Neural crest cell (in vitro differentiated cells): ENCODE results near the gene ST14. TPM values are rescaled to one million over a fixed set of nuclear protein-coding genes. Genes with fewer than 3 reads are reported as not detected.

ENCODE experiments used
- DNase-seq: peaks from one replicate; pipeline ENCODE4 v3.0.0; 2021; ENCODE audit warnings: low read depth, mixed read lengths, low spot score
- H3K27ac Mint-ChIP-seq: one replicate; pipeline ENCODE4 v1.8.0; 2021; ENCODE audit warnings: mild to moderate bottlenecking, mixed read lengths; ENCODE audit not compliant: unreplicated experiment
- H3K27me3 Mint-ChIP-seq: 2 replicates; pipeline ENCODE4 v1.8.0; 2021; ENCODE audit warnings: low read depth, mild to moderate bottlenecking, mixed read lengths
- H3K36me3 Mint-ChIP-seq: 2 replicates; pipeline ENCODE4 v1.8.0; 2021; ENCODE audit warnings: low read depth, mild to moderate bottlenecking, mixed read lengths
- H3K4me1 Mint-ChIP-seq: 2 replicates; pipeline ENCODE4 v1.8.0; 2021; ENCODE audit warnings: mixed read lengths
- H3K4me3 Mint-ChIP-seq: one replicate; pipeline ENCODE4 v1.8.0; 2021; ENCODE audit warnings: mild to moderate bottlenecking, mixed read lengths
- H3K9me3 Mint-ChIP-seq: 2 replicates; pipeline ENCODE4 v1.8.0; 2021; ENCODE audit warnings: mixed read lengths
- CTCF ChIP-seq: fragments of 200-600 bp; sonication (generic); conservative IDR thresholded peaks from 2 replicates; pipeline ENCODE4 v1.5.0; 2021; ENCODE audit warnings: antibody characterized with exemption, mild to moderate bottlenecking
- total RNA-seq: library from RNA; stranded (reverse); gene quantifications from 2 replicates; pipeline ENCODE4 v1.2.1, GENCODE V29; 2021

ST14 gene
- total RNA-seq, 1 donor from 2014 or later: 0.12 TPM

GRCh38 chr11:130212431-130212961, 52.9 kb downstream of the ST14 start:
- no peak overlapping the region for H3K4me3 Mint-ChIP-seq
- H3K27ac Mint-ChIP-seq: no peak overlapping the region
- no peaks in the 10 kb centered on the region for H3K9me3 Mint-ChIP-seq
- DNase-seq: no peak
- peaks cover 6% of the 10 kb centered on the region for H3K4me1 Mint-ChIP-seq
- H3K27me3 Mint-ChIP-seq: peaks cover 6% of the 10 kb centered on the region
- no peak for TF ChIP-seq CTCF
- H3K36me3 Mint-ChIP-seq: no peaks in the 10 kb centered on the region

- Mint-ChIP-seq H3K36me3 (no peaks in the 10 kb centered on the region), H3K9me3 (no peaks in the 10 kb centered on the region), H3K27ac (no peak overlapping the region), H3K4me1 (peaks cover 8% of the 10 kb centered on the region), H3K4me3 (no peak overlapping the region), H3K27me3 (peaks cover 6% of the 10 kb centered on the region)
- TF ChIP-seq CTCF: peak; percentile 97
- peak; percentile 85 for DNase-seq
Observed at GRCh38 chr11:130213143-130213978, 53.8 kb downstream of the ST14 start.

- DNase-seq: no peak
- Mint-ChIP-seq H3K27ac (no peak overlapping the region), H3K4me3 (no peak overlapping the region), H3K4me1 (peaks cover 8% of the 10 kb centered on the region), H3K36me3 (no peaks in the 10 kb centered on the region), H3K9me3 (no peaks in the 10 kb centered on the region), H3K27me3 (peaks cover 6% of the 10 kb centered on the region)
- no peak for TF ChIP-seq CTCF
Observed at GRCh38 chr11:130213979-130214281, 54.3 kb downstream of the ST14 start.

GRCh38 chr11:130214861-130215530, 55.4 kb downstream of the ST14 start:
- H3K27me3 Mint-ChIP-seq: peaks cover 6% of the 10 kb centered on the region
- DNase-seq: no peak
- TF ChIP-seq CTCF: no peak

GRCh38 chr11:130215531-130216220, 56.1 kb downstream of the ST14 start:
- no peak overlapping the region for H3K27ac Mint-ChIP-seq
- peaks cover 8% of the 10 kb centered on the region for H3K4me1 Mint-ChIP-seq
- H3K9me3 Mint-ChIP-seq: no peaks in the 10 kb centered on the region
- DNase-seq: no peak
- no peaks in the 10 kb centered on the region for H3K36me3 Mint-ChIP-seq
- H3K4me3 Mint-ChIP-seq: no peak overlapping the region
- no peak for TF ChIP-seq CTCF
- H3K27me3 Mint-ChIP-seq: peaks cover 3% of the 10 kb centered on the region

More at GRCh38 chr11:130214861-130215530, 55.4 kb downstream of the ST14 start:
- H3K9me3 Mint-ChIP-seq: no peaks in the 10 kb centered on the region
- no peak overlapping the region for H3K4me3 Mint-ChIP-seq
- H3K27ac Mint-ChIP-seq: no peak overlapping the region
- no peaks in the 10 kb centered on the region for H3K36me3 Mint-ChIP-seq
- H3K4me1 Mint-ChIP-seq: peaks cover 8% of the 10 kb centered on the region
